Measurements from ENCODE around the gene DYNC1LI2.

- TF ChIP-seq CTCF (IDR thresholded peaks at IDR 0.05; ENCODE audit: control extremely low read depth in 1 of 3, insufficient read depth in 1 of 3, low read depth in 1 of 3, low read length in 3 of 3) (no peak), POLR2A (IDR thresholded peaks at IDR 0.05; ENCODE audit: control extremely low read depth in 1 of 2, low read depth in 2 of 2, low read length in 2 of 2) (no peak)
Measured at GRCh38 chr16:66740533-66740932, 10.9 kb downstream of the DYNC1LI2 start.
